Measurements from ENCODE around the gene LHFPL6. TPM values are rescaled to one million over a fixed set of nuclear protein-coding genes. Genes with fewer than 3 reads are reported as not detected.

The LHFPL6 gene
- total RNA-seq, result 173 and 174 TPM in 2 replicates
- long read RNA-seq, partial matches to known transcripts, result 10 of 37 reads
- long read RNA-seq, other reads (novel, unspliced or antisense), result 27 of 37 reads

DNA sequence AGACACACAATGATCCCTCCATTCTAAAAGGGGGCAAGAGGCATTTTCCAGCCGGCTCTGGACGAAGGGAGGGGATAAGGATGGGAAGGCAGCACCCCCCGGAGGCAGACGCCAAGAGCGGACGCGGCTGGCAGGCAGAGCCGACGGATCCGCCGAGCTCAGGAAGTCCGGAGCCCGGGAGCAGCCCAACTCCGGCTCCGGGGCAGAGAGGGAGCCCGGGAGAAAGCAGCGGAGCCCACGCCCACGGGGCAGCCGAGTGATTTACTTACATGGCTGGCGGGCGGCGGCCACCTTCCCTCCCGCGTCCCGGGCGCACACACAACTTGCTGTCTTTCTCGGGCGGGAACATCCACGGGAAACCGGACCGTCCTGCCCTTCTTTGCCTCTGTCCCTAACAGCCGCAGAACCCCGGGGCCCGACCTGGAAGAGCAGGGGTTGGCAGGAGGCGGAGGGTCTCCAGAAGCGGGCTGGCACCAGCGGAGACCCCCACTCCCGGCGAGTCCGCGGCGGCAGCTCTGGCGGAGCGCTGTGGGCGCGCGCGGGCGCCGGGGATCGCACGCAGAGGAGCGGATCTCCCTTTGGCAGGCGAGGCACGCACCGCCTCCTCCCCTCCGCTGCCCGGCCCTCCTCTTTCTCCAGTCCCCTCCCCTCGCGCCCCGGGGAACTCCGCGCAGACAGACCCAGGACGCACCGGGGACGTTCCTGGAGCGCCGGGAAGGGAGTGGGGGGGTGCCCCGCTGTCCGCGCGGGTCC, at the start of gene LHFPL6:
Gene LHFPL6, minus strand, starts transcription at position 580 of the 753 bp plus-strand sequence.
- Mint-ChIP-seq H3K4me1 (ENCODE audit: unreplicated experiment) (peaks cover 50% of the 10 kb centered on the region), H3K9me3 (ENCODE audit: unreplicated experiment) (no peaks in the 10 kb centered on the region), H3K36me3 (ENCODE audit: unreplicated experiment) (peaks cover 13% of the 10 kb centered on the region), H3K27me3 (ENCODE audit: unreplicated experiment) (no peaks in the 10 kb centered on the region), H3K4me3 (ENCODE audit: unreplicated experiment) (peak within 1 kb of the TSS; percentile 96), H3K27ac (ENCODE audit: unreplicated experiment) (peak within 1 kb of the TSS; percentile 93)
- TF ChIP-seq, protein P1, sequence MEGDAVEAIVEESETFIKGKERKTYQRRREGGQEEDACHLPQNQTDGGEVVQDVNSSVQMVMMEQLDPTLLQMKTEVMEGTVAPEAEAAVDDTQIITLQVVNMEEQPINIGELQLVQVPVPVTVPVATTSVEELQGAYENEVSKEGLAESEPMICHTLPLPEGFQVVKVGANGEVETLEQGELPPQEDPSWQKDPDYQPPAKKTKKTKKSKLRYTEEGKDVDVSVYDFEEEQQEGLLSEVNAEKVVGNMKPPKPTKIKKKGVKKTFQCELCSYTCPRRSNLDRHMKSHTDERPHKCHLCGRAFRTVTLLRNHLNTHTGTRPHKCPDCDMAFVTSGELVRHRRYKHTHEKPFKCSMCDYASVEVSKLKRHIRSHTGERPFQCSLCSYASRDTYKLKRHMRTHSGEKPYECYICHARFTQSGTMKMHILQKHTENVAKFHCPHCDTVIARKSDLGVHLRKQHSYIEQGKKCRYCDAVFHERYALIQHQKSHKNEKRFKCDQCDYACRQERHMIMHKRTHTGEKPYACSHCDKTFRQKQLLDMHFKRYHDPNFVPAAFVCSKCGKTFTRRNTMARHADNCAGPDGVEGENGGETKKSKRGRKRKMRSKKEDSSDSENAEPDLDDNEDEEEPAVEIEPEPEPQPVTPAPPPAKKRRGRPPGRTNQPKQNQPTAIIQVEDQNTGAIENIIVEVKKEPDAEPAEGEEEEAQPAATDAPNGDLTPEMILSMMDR (IDR thresholded peaks at IDR 0.05), result peak; percentile 69
- peak; percentile 93 for DNase-seq (ENCODE audit: extremely low spot score, unreplicated experiment)

DNA sequence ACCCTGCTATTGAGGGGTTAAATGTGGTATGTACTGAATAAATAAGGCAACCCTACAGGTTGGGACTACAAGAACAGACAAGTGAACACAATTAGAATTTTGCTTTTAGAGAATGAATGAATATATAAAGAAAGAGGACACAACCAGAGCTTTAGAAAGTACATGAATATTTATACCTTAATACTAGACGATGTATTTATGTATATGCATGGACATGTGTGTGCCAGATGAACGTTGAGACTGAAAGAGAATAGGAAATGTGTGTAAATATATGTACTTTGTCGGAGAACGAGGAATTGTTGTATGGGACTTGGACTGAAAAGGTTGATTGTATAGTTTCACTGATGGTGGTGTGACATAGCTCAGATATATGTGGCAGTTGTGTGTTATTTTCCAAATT, 43.1 kb upstream of the LHFPL6 start:
- Mint-ChIP-seq H3K27ac (ENCODE audit: unreplicated experiment) (no peak overlapping the region), H3K36me3 (ENCODE audit: unreplicated experiment) (no peaks in the 10 kb centered on the region), H3K27me3 (ENCODE audit: unreplicated experiment) (peaks cover 17% of the 10 kb centered on the region), H3K4me3 (ENCODE audit: unreplicated experiment) (no peak overlapping the region), H3K9me3 (ENCODE audit: unreplicated experiment) (no peaks in the 10 kb centered on the region), H3K4me1 (ENCODE audit: unreplicated experiment) (no peaks in the 10 kb centered on the region)
- TF ChIP-seq, protein P1 (IDR thresholded peaks at IDR 0.05), result no peak
- no peak for DNase-seq (ENCODE audit: extremely low spot score, unreplicated experiment)

DNA sequence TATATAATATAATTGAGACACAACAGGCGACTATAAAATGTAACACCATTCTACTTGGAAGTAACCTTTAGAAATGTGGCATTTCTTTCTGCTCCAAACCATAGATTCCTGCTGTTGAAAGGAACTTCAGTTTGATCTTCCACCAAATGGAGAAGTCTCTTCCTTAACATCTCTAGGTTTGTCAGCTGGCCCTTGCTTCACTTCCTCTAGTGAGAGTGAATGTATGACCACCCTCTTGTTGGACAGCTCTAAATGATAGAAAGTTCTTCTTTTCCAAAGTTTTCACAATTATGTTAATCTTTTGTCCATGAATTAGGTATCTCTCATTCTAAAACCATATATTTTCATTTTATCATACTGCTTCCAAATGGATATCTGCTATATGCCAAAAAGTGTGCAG, 38.7 kb upstream of the LHFPL6 start:
- H3K27ac Mint-ChIP-seq (ENCODE audit: unreplicated experiment), result no peak overlapping the region
- no peaks in the 10 kb centered on the region for H3K36me3 Mint-ChIP-seq (ENCODE audit: unreplicated experiment)
- TF ChIP-seq, protein P1 (IDR thresholded peaks at IDR 0.05), result no peak
- DNase-seq (ENCODE audit: extremely low spot score, unreplicated experiment), result no peak
- no peaks in the 10 kb centered on the region for H3K4me1 Mint-ChIP-seq (ENCODE audit: unreplicated experiment)
- H3K9me3 Mint-ChIP-seq (ENCODE audit: unreplicated experiment), result no peaks in the 10 kb centered on the region
- peaks cover 33% of the 10 kb centered on the region for H3K27me3 Mint-ChIP-seq (ENCODE audit: unreplicated experiment)
- H3K4me3 Mint-ChIP-seq (ENCODE audit: unreplicated experiment), result no peak overlapping the region

DNA sequence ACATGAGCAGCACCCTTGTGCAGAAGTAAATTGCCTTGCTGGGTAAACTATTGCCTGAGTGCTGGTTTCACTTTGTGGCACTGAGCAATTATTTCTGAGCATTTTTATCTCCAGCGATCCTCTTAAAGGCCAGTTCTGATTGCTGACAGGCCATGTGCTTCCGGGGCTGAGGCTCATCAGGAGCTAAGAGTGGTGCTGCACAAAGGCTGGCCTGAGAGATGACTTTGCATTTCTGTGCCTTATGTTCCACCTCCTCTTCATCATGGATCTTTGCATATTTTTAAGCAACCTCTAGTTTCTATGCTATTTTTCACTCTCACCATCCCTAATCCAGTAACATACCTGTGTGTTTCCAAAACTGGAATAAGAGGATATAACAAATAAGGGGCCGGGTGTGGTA, 34.9 kb upstream of the LHFPL6 start:
- no peak for DNase-seq (ENCODE audit: extremely low spot score, unreplicated experiment)
- no peaks in the 10 kb centered on the region for H3K36me3 Mint-ChIP-seq (ENCODE audit: unreplicated experiment)
- no peak overlapping the region for H3K4me3 Mint-ChIP-seq (ENCODE audit: unreplicated experiment)
- no peaks in the 10 kb centered on the region for H3K4me1 Mint-ChIP-seq (ENCODE audit: unreplicated experiment)
- H3K27ac Mint-ChIP-seq (ENCODE audit: unreplicated experiment), result no peak overlapping the region
- peaks cover 49% of the 10 kb centered on the region for H3K27me3 Mint-ChIP-seq (ENCODE audit: unreplicated experiment)
- TF ChIP-seq, protein P1 (IDR thresholded peaks at IDR 0.05), result no peak
- no peaks in the 10 kb centered on the region for H3K9me3 Mint-ChIP-seq (ENCODE audit: unreplicated experiment)

DNA sequence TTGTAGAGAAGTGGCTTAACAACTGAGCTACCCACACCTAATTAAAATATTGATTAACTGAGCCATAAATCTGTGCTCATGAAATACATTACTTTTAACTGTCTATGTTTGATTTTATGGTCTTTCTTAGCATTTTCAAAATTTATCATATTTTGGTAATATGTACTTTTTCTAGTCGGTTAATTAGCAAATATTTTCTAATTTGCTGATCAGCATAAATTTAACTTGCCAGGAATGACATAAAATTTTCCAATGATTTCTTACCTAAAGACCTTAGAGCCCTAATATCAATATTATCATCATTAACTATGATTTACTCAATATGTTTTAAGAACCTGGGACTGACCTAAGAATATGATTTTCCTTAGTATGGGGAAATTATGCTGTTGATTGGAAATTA, 32.6 kb upstream of the LHFPL6 start:
- peaks cover 10% of the 10 kb centered on the region for H3K9me3 Mint-ChIP-seq (ENCODE audit: unreplicated experiment)
- no peaks in the 10 kb centered on the region for H3K4me1 Mint-ChIP-seq (ENCODE audit: unreplicated experiment)
- TF ChIP-seq, protein P1 (IDR thresholded peaks at IDR 0.05), result no peak
- H3K4me3 Mint-ChIP-seq (ENCODE audit: unreplicated experiment), result no peak overlapping the region
- H3K36me3 Mint-ChIP-seq (ENCODE audit: unreplicated experiment), result peaks cover 5% of the 10 kb centered on the region
- no peak for DNase-seq (ENCODE audit: extremely low spot score, unreplicated experiment)
- H3K27ac Mint-ChIP-seq (ENCODE audit: unreplicated experiment), result no peak overlapping the region
- peaks cover 51% of the 10 kb centered on the region for H3K27me3 Mint-ChIP-seq (ENCODE audit: unreplicated experiment)

Measured in osteocyte (in vitro differentiated cells).